ENCODE results near the gene TCTA.

GRCh38 chr3:49410846-49411534 is 1.2 kb upstream of the TCTA start:
- no peak for TF ChIP-seq POLR2AphosphoS5 (IDR thresholded peaks at IDR 0.05)
- no peak for TF ChIP-seq CTCF (IDR thresholded peaks at IDR 0.05)
- TF ChIP-seq EP300 (IDR thresholded peaks at IDR 0.05): no peak

Data from esophagus muscularis mucosa (tissue), 4 donors.